Measurements from ENCODE around the gene CASZ1. TPM values are rescaled to one million over a fixed set of nuclear protein-coding genes. Genes with fewer than 3 reads are reported as not detected.

The CASZ1 gene
- total RNA-seq, 2 experiments from 2014 or later, result 1.7 to 2.0 TPM

GRCh38 chr1:10706376-10706913 is 90.0 kb downstream of the CASZ1 start:
- CTCF ChIA-PET, result no interaction called here
- DNase-seq, result no peak
- H3K4me1 Mint-ChIP-seq (ENCODE audit: low read depth), result no peaks in the 10 kb centered on the region

GRCh38 chr1:10705953-10706352 is 90.5 kb downstream of the CASZ1 start:
- no peak for DNase-seq
- no peaks in the 10 kb centered on the region for H3K36me3 Mint-ChIP-seq (ENCODE audit: low read depth)
- no peaks in the 10 kb centered on the region for H3K27me3 Mint-ChIP-seq (ENCODE audit: low read depth)
- no peak overlapping the region for H3K4me3 Mint-ChIP-seq
- CTCF ChIA-PET, result no interaction called here
- H3K9me3 Mint-ChIP-seq, result no peaks in the 10 kb centered on the region
- intact Hi-C loops (cut with micrococcal nuclease), result no loop called here
- H3K4me1 Mint-ChIP-seq (ENCODE audit: low read depth), result no peaks in the 10 kb centered on the region
- H3K27ac Mint-ChIP-seq, result no peak overlapping the region

More at GRCh38 chr1:10706376-10706913, 90.0 kb downstream of the CASZ1 start:
- H3K27ac Mint-ChIP-seq, result no peak overlapping the region
- H3K9me3 Mint-ChIP-seq, result no peaks in the 10 kb centered on the region
- no peaks in the 10 kb centered on the region for H3K36me3 Mint-ChIP-seq (ENCODE audit: low read depth)
- no peaks in the 10 kb centered on the region for H3K27me3 Mint-ChIP-seq (ENCODE audit: low read depth)
- no peak overlapping the region for H3K4me3 Mint-ChIP-seq
- intact Hi-C loops (cut with micrococcal nuclease), result no loop called here

- CTCF ChIA-PET, result no interaction called here
- Mint-ChIP-seq H3K4me1 (ENCODE audit: low read depth) (no peaks in the 10 kb centered on the region), H3K4me3 (no peak overlapping the region), H3K27ac (no peak overlapping the region), H3K9me3 (no peaks in the 10 kb centered on the region), H3K27me3 (ENCODE audit: low read depth) (no peaks in the 10 kb centered on the region), H3K36me3 (ENCODE audit: low read depth) (no peaks in the 10 kb centered on the region)
- DNase-seq, result no peak
- intact Hi-C loops (cut with micrococcal nuclease), result no loop called here
Observed at GRCh38 chr1:10704368-10704882, 92.0 kb downstream of the CASZ1 start.

- Mint-ChIP-seq H3K27ac (no peak overlapping the region), H3K36me3 (ENCODE audit: low read depth) (no peaks in the 10 kb centered on the region), H3K4me3 (no peak overlapping the region), H3K4me1 (ENCODE audit: low read depth) (no peaks in the 10 kb centered on the region), H3K27me3 (ENCODE audit: low read depth) (no peaks in the 10 kb centered on the region), H3K9me3 (no peaks in the 10 kb centered on the region)
- CTCF ChIA-PET, result no interaction called here
- intact Hi-C loops (cut with micrococcal nuclease), result no loop called here
- no peak for DNase-seq
Observed at GRCh38 chr1:10703702-10704101, 92.7 kb downstream of the CASZ1 start.

- no peak for DNase-seq
- H3K36me3 Mint-ChIP-seq (ENCODE audit: low read depth), result no peaks in the 10 kb centered on the region
- CTCF ChIA-PET, result no interaction called here
- no peak overlapping the region for H3K27ac Mint-ChIP-seq
- no peak overlapping the region for H3K4me3 Mint-ChIP-seq
- no peaks in the 10 kb centered on the region for H3K9me3 Mint-ChIP-seq
- peaks cover 11% of the 10 kb centered on the region for H3K4me1 Mint-ChIP-seq (ENCODE audit: low read depth)
- intact Hi-C loops (cut with micrococcal nuclease), result no loop called here
- H3K27me3 Mint-ChIP-seq (ENCODE audit: low read depth), result no peaks in the 10 kb centered on the region
Observed at GRCh38 chr1:10701145-10701544, 95.3 kb downstream of the CASZ1 start.

- Mint-ChIP-seq H3K4me1 (ENCODE audit: low read depth) (peaks cover 13% of the 10 kb centered on the region), H3K27ac (no peak overlapping the region), H3K27me3 (ENCODE audit: low read depth) (peaks cover 2% of the 10 kb centered on the region), H3K9me3 (no peaks in the 10 kb centered on the region), H3K4me3 (no peak overlapping the region), H3K36me3 (ENCODE audit: low read depth) (no peaks in the 10 kb centered on the region)
- CTCF ChIA-PET, result no interaction called here
- no peak for DNase-seq
- intact Hi-C loops (cut with micrococcal nuclease), result no loop called here
Observed at GRCh38 chr1:10699470-10699835, 97.0 kb downstream of the CASZ1 start.

GRCh38 chr1:10698726-10699469 is 97.5 kb downstream of the CASZ1 start:
- no peaks in the 10 kb centered on the region for H3K9me3 Mint-ChIP-seq
- H3K36me3 Mint-ChIP-seq (ENCODE audit: low read depth), result no peaks in the 10 kb centered on the region
- peaks cover 13% of the 10 kb centered on the region for H3K4me1 Mint-ChIP-seq (ENCODE audit: low read depth)
- intact Hi-C loops (cut with micrococcal nuclease), result no loop called here
- H3K4me3 Mint-ChIP-seq, result no peak overlapping the region
- CTCF ChIA-PET, result interaction anchor here (0.6 kb wide), 1 partner anchor 207 kb away, joined by 3 read pairs; no protein-coding TSS in a partner anchor
- peaks cover 2% of the 10 kb centered on the region for H3K27me3 Mint-ChIP-seq (ENCODE audit: low read depth)
- no peak for DNase-seq
- H3K27ac Mint-ChIP-seq, result no peak overlapping the region

- no peak for DNase-seq
- Mint-ChIP-seq H3K27ac (no peak overlapping the region), H3K27me3 (ENCODE audit: low read depth) (peaks cover 2% of the 10 kb centered on the region), H3K9me3 (no peaks in the 10 kb centered on the region), H3K4me1 (ENCODE audit: low read depth) (peaks cover 20% of the 10 kb centered on the region), H3K36me3 (ENCODE audit: low read depth) (no peaks in the 10 kb centered on the region), H3K4me3 (no peak overlapping the region)
- intact Hi-C loops (cut with micrococcal nuclease), result no loop called here
- CTCF ChIA-PET, result no interaction called here
Observed at GRCh38 chr1:10697621-10698160, 98.8 kb downstream of the CASZ1 start.

GRCh38 chr1:10696977-10697376 is 99.5 kb downstream of the CASZ1 start:
- H3K36me3 Mint-ChIP-seq (ENCODE audit: low read depth), result no peaks in the 10 kb centered on the region
- no peak overlapping the region for H3K4me3 Mint-ChIP-seq
- H3K27ac Mint-ChIP-seq, result no peak overlapping the region
- H3K4me1 Mint-ChIP-seq (ENCODE audit: low read depth), result peaks cover 25% of the 10 kb centered on the region
- CTCF ChIA-PET, result no interaction called here
- peak; percentile 45 for DNase-seq
- peaks cover 2% of the 10 kb centered on the region for H3K27me3 Mint-ChIP-seq (ENCODE audit: low read depth)
- intact Hi-C loops (cut with micrococcal nuclease), result no loop called here
- no peaks in the 10 kb centered on the region for H3K9me3 Mint-ChIP-seq

- no peaks in the 10 kb centered on the region for H3K36me3 Mint-ChIP-seq (ENCODE audit: low read depth)
- no peak overlapping the region for H3K27ac Mint-ChIP-seq
- H3K4me1 Mint-ChIP-seq (ENCODE audit: low read depth), result peaks cover 28% of the 10 kb centered on the region
- H3K27me3 Mint-ChIP-seq (ENCODE audit: low read depth), result peaks cover 2% of the 10 kb centered on the region
- peak overlapping the region; percentile 73 for H3K4me3 Mint-ChIP-seq
- CTCF ChIA-PET, result no interaction called here
- no peaks in the 10 kb centered on the region for H3K9me3 Mint-ChIP-seq
- DNase-seq, result peak; percentile 72
- intact Hi-C loops (cut with micrococcal nuclease), result no loop called here
Observed at GRCh38 chr1:10694633-10695627, 101.5 kb downstream of the CASZ1 start.

GRCh38 chr1:10694274-10694632 is 102.2 kb downstream of the CASZ1 start:
- CTCF ChIA-PET, result no interaction called here
- peak; percentile 62 for DNase-seq

More at GRCh38 chr1:10694274-10694632, 102.2 kb downstream of the CASZ1 start:
- H3K4me1 Mint-ChIP-seq (ENCODE audit: low read depth), result peaks cover 28% of the 10 kb centered on the region
- peak overlapping the region; percentile 73 for H3K4me3 Mint-ChIP-seq
- no peaks in the 10 kb centered on the region for H3K9me3 Mint-ChIP-seq
- peaks cover 2% of the 10 kb centered on the region for H3K27me3 Mint-ChIP-seq (ENCODE audit: low read depth)
- H3K27ac Mint-ChIP-seq, result no peak overlapping the region
- intact Hi-C loops (cut with micrococcal nuclease), result no loop called here
- no peaks in the 10 kb centered on the region for H3K36me3 Mint-ChIP-seq (ENCODE audit: low read depth)
